HEK293 (cell line): ENCODE measurements around the gene OR1K1.

ENCODE experiments used
- GLI2 ChIP-seq: fragments of 450-650 bp; formaldehyde crosslinking; IDR thresholded peaks from 2 replicates; pipeline ENCODE4; 2017; ENCODE audit warnings: missing biosample characterization, missing genetic modification characterization, low read depth, borderline replicate concordance
- GLIS1 ChIP-seq: fragments of 450-650 bp; formaldehyde crosslinking; IDR thresholded peaks from 2 replicates; pipeline ENCODE4 v1.5.1; 2016; ENCODE audit warnings: missing biosample characterization, missing genetic modification characterization
- ZBTB20 ChIP-seq: fragments of 450-650 bp; formaldehyde crosslinking; IDR thresholded peaks from 2 replicates; pipeline ENCODE4 v1.5.1; 2016; ENCODE audit warnings: missing biosample characterization, missing genetic modification characterization
- ZNF350 ChIP-seq: fragments of 450-650 bp; formaldehyde crosslinking; IDR thresholded peaks from 2 replicates; pipeline ENCODE4 v1.5.0; 2017; ENCODE audit warnings: missing biosample characterization, mild to moderate bottlenecking, missing genetic modification characterization
- ZSCAN30 ChIP-seq: fragments of 450-650 bp; IDR thresholded peaks from 2 replicates; pipeline ENCODE4 v1.5.1; 2018; ENCODE audit warnings: missing biosample characterization, mild to moderate bottlenecking, missing genetic modification characterization, moderate library complexity
- TF ChIP-seq, protein P1 (sequence below): fragments of 450-650 bp; formaldehyde crosslinking; IDR thresholded peaks from 2 replicates; pipeline ENCODE4 v1.5.1; 2016; ENCODE audit warnings: missing biosample characterization, missing genetic modification characterization

DNA sequence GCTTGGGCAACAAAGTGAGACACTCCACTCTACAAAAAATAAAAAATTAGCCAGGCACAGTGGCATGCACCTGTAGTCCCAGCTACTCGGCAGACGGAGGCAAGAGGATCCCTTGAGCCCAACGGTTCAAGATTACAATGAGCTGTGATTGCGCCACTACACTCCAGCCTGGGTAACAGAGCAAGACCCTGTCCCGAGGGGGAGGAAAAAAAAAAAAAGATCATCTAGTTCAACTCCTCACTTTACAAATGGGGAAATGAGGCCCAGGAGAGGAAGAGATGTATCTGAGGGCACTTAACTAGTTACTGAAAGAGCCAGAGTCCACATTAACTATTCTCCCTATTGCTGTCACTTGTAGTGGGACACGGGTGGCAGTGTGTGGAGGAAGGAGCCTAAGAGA, 14.6 kb downstream of the OR1K1 start:
- TF ChIP-seq ZSCAN30 (tag by site-specific recombination) (no peak), ZBTB20 (tag by site-specific recombination) (no peak), ZNF350 (tag by site-specific recombination) (no peak), GLIS1 (tag by site-specific recombination) (no peak), GLI2 (tag by site-specific recombination) (no peak)
- TF ChIP-seq, protein P1, sequence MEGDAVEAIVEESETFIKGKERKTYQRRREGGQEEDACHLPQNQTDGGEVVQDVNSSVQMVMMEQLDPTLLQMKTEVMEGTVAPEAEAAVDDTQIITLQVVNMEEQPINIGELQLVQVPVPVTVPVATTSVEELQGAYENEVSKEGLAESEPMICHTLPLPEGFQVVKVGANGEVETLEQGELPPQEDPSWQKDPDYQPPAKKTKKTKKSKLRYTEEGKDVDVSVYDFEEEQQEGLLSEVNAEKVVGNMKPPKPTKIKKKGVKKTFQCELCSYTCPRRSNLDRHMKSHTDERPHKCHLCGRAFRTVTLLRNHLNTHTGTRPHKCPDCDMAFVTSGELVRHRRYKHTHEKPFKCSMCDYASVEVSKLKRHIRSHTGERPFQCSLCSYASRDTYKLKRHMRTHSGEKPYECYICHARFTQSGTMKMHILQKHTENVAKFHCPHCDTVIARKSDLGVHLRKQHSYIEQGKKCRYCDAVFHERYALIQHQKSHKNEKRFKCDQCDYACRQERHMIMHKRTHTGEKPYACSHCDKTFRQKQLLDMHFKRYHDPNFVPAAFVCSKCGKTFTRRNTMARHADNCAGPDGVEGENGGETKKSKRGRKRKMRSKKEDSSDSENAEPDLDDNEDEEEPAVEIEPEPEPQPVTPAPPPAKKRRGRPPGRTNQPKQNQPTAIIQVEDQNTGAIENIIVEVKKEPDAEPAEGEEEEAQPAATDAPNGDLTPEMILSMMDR (tag by site-specific recombination), result no peak
